A549 (cell line): ENCODE results near the gene NCOA1. TPM values are rescaled to one million over a fixed set of nuclear protein-coding genes. Genes with fewer than 3 reads are reported as not detected.

Source experiments
- ATAC-seq, 2 experiments: fragments of 200-7000 bp in 1 of 2; fragments of >200 bp in 1 of 2; cut with Nextera tagmentation in 1 of 2; cut with Tn5 transposase in 1 of 2; 3 replicates each; pipeline versions ENCODE4 v1.8.0 to v1.9.1; 2018 to 2020; ENCODE audit warnings: mild to moderate bottlenecking in 1 of 2, moderate library complexity in 1 of 2
- CTCF ChIA-PET: fragments of 300-600 bp; sonication (Branson Sonifier 250); formaldehyde crosslinking; extraction: SDS; loops from one replicate; lab custom pipeline; 2021; ENCODE audit warnings: antibody characterized with exemption, inconsistent platforms; lab: Yijun Ruan, JAX
- POLR2A ChIA-PET: fragments of 350-600 bp; formaldehyde crosslinking; extraction: SDS; loops from one replicate; lab custom pipeline; 2021; ENCODE audit warnings: antibody characterized with exemption, inconsistent platforms; lab: Yijun Ruan, JAX
- DNase-seq, 2 experiments: peaks; one replicate each; pipeline versions ENCODE4 v3.0.0 to v3.0.0-alpha.2; 2011 to 2016; ENCODE audit warnings: low read depth in 1 of 2, low spot score in 1 of 2
- FAIRE-seq: peaks from 2 replicates; lab custom pipeline; 2011; peaks lifted over from hg19 to GRCh38; lab: Jason Lieb, UNC
- H3K27ac ChIP-seq, 2 experiments: fragments of >200 bp; sonication (Bioruptor Twin); formaldehyde crosslinking; 3 replicates each; pipeline ENCODE4 v1.5.1; 2016 to 2017
- H3K4me1 ChIP-seq: fragments of >200 bp; sonication (Bioruptor Twin); formaldehyde crosslinking; 3 replicates; pipeline ENCODE4 v1.6.1; 2016
- H3K4me2 ChIP-seq: fragments of >200 bp; sonication (Bioruptor Twin); formaldehyde crosslinking; 3 replicates; pipeline ENCODE4 v1.6.1; 2016
- H3K4me3 ChIP-seq: fragments of >200 bp; sonication (Bioruptor Twin); formaldehyde crosslinking; 3 replicates; pipeline ENCODE4 v1.5.1; 2016
- H3K9me3 ChIP-seq: fragments of >200 bp; sonication (Bioruptor Twin); formaldehyde crosslinking; 3 replicates; pipeline ENCODE4 v1.6.1; 2016
- CEBPB ChIP-seq, 2 experiments: fragments of >200 bp in 1 of 2; sonication (Bioruptor Twin) in 1 of 2; formaldehyde crosslinking in 1 of 2; IDR thresholded peaks; 2 replicates each; pipeline ENCODE4 v1.6.1; 2012 to 2016
- CHD2 ChIP-seq: fragments of 150-350 bp; IDR thresholded peaks from 2 replicates; pipeline ENCODE4 v1.6.1; 2014; ENCODE audit warnings: low read length; ENCODE audit not compliant: partially characterized antibody
- CHD4 ChIP-seq: fragments of 200-600 bp; sonication (generic); IDR thresholded peaks from 2 replicates; pipeline ENCODE4 v1.6.1; 2016; ENCODE audit warnings: antibody characterized with exemption, mild to moderate bottlenecking, borderline replicate concordance
- EHF ChIP-seq: fragments of 250-450 bp; sonication (Bioruptor Pico); IDR thresholded peaks from 2 replicates; pipeline ENCODE4 v1.5.0; 2020; ENCODE audit warnings: mild to moderate bottlenecking
- EHMT2 ChIP-seq: fragments of 200-600 bp; sonication (generic); IDR thresholded peaks from 2 replicates; pipeline ENCODE4 v1.6.1; 2016; ENCODE audit warnings: antibody characterized with exemption, low read depth, mild to moderate bottlenecking, moderate library complexity
- FOSB ChIP-seq: fragments of 250-450 bp; sonication (Bioruptor Pico); IDR thresholded peaks from 2 replicates; pipeline ENCODE4 v1.5.0; 2020; ENCODE audit warnings: mild to moderate bottlenecking, moderate library complexity
- FOXS1 ChIP-seq: fragments of 250-450 bp; sonication (Bioruptor Pico); IDR thresholded peaks from 2 replicates; pipeline ENCODE4 v1.5.0; 2020; ENCODE audit warnings: mild to moderate bottlenecking, moderate library complexity
- GATA3 ChIP-seq: IDR thresholded peaks from 2 replicates; pipeline ENCODE4 v1.6.1; 2012; ENCODE audit warnings: borderline replicate concordance
- HDAC2 ChIP-seq: fragments of 200-600 bp; sonication (generic); IDR thresholded peaks from 2 replicates; pipeline ENCODE4 v1.6.1; 2016
- HOXA7 ChIP-seq: fragments of 250-450 bp; sonication (Bioruptor Pico); IDR thresholded peaks from 2 replicates; pipeline ENCODE4 v1.5.0; 2020; ENCODE audit warnings: mild to moderate bottlenecking, moderate library complexity
- HOXB13 ChIP-seq: fragments of 250-450 bp; sonication (Bioruptor Pico); IDR thresholded peaks from 2 replicates; pipeline ENCODE4 v1.5.0; 2020; ENCODE audit warnings: low read depth, mild to moderate bottlenecking, moderate library complexity
- JUN ChIP-seq, 2 experiments: fragments of >200 bp; sonication (Bioruptor Twin); formaldehyde crosslinking; IDR thresholded peaks; 2 replicates in 1 of 2; 3 replicates in 1 of 2; pipeline ENCODE4 v1.6.1; 2016 to 2017
- KDM5A ChIP-seq: fragments of 200-600 bp; sonication (generic); IDR thresholded peaks from 2 replicates; pipeline ENCODE4 v1.6.1; 2016; ENCODE audit warnings: antibody characterized with exemption, mild to moderate bottlenecking
- MAZ ChIP-seq: fragments of 150-350 bp; IDR thresholded peaks from 2 replicates; pipeline ENCODE4 v1.6.1; 2014; ENCODE audit warnings: antibody characterized with exemption, low read depth, low read length, borderline replicate concordance
- NR3C1 ChIP-seq: fragments of >200 bp; sonication (Bioruptor Twin); formaldehyde crosslinking; IDR thresholded peaks from 3 replicates; pipeline ENCODE4 v1.6.1; 2017
- PHF8 ChIP-seq: fragments of 200-600 bp; sonication (generic); IDR thresholded peaks from 2 replicates; pipeline ENCODE4 v1.6.1; 2016; ENCODE audit warnings: low read depth, mild to moderate bottlenecking, antibody characterized with exemption, moderate library complexity, borderline replicate concordance
- RCOR1 ChIP-seq: fragments of 150-350 bp; IDR thresholded peaks from 2 replicates; pipeline ENCODE4 v1.6.1; 2014; ENCODE audit warnings: antibody characterized with exemption, low read length, low read depth
- RFX5 ChIP-seq: fragments of 450-650 bp; IDR thresholded peaks from 2 replicates; pipeline ENCODE4 v1.7.1; 2014; ENCODE audit warnings: antibody characterized with exemption, mild to moderate bottlenecking, moderate library complexity
- SMC3 ChIP-seq: fragments of >200 bp; sonication (Bioruptor Twin); formaldehyde crosslinking; IDR thresholded peaks from 3 replicates; pipeline ENCODE4 v1.6.1; 2018; ENCODE audit warnings: inconsistent platforms
- TP53 ChIP-seq: fragments of 250-450 bp; sonication (Bioruptor Pico); IDR thresholded peaks from 2 replicates; pipeline ENCODE4 v1.5.0; 2021; ENCODE audit warnings: mild to moderate bottlenecking, moderate library complexity
- ZFP36 ChIP-seq: fragments of 450-650 bp; IDR thresholded peaks from 2 replicates; pipeline ENCODE4 v1.6.1; 2014; ENCODE audit warnings: borderline replicate concordance; ENCODE audit not compliant: partially characterized antibody
- ZNF302 ChIP-seq: fragments of 250-450 bp; sonication (Bioruptor Pico); IDR thresholded peaks from 2 replicates; pipeline ENCODE4 v1.9.0; 2021; ENCODE audit warnings: inconsistent platforms, mild to moderate bottlenecking, moderate library complexity
- WGBS: methylation state at CpG from one replicate; pipeline ENCODE4 v1.1.6; 2017; ENCODE audit errors: missing lambda C conversion rate; 5-methylcytosine and 5-hydroxymethylcytosine counted together
- polyA plus RNA-seq, 4 experiments: library from polyadenylated mRNA; depleted of rRNA in 3 of 4; stranded (reverse); fragments of >200 nt; fragmentation: RNase III in 1 of 4; extraction: RNeasy Plus Mini Kit Qiagen cat#74134 plus additional on column Dnase treatment in 1 of 4; gene quantifications; 2 replicates in 3 of 4; 3 replicates in 1 of 4; pipeline ENCODE4 v1.2.3, GENCODE V29; 2011 to 2017
- TF ChIP-seq, protein P1 (sequence below): fragments of >200 bp; sonication (Bioruptor Twin); formaldehyde crosslinking; IDR thresholded peaks from 3 replicates; pipeline ENCODE4 v1.6.1; 2016
- TF ChIP-seq, protein P2 (sequence below): fragments of 150-350 bp; IDR thresholded peaks from 2 replicates; pipeline ENCODE4 v1.6.1; 2014; ENCODE audit warnings: low read depth, mild to moderate bottlenecking, low read length
- TF ChIP-seq, protein P3 (sequence below): IDR thresholded peaks from 2 replicates; pipeline ENCODE4 v1.6.1; 2012; ENCODE audit warnings: low read depth, borderline replicate concordance
- TF ChIP-seq, protein P4 (sequence below): fragments of 200-600 bp; sonication (generic); IDR thresholded peaks from 2 replicates; pipeline ENCODE4 v1.6.1; 2016; ENCODE audit warnings: antibody characterized with exemption, mild to moderate bottlenecking, moderate library complexity
- TF ChIP-seq, protein P5 (sequence below): IDR thresholded peaks from 2 replicates; pipeline ENCODE4 v1.6.1; 2012

NCOA1 gene
- polyA plus RNA-seq, 2 of the 4 experiments (the other 2 are of a cell fraction), result 7.6 to 29.9 TPM

DNA sequence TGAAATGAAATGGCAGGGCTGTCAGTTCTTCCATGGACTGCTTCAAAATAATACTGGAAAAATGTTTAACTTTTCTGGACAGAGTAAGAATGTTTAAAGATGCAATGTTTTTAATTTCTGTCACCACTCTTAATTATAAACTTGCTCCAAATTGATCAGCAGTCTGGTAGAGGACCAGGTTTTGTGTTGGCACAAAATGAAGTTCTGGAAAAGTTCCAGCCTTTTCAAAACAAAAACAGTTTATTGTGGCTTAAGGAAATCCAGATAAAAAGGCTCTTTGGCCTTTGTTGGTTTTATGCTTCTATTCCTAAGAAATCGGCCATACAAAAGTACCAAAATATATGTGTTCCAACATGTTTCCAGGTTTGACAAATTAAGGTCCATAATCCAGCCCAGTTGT, 253.3 kb downstream of the NCOA1 start:
- Histone ChIP-seq H3K4me3 (no peak overlapping the region), H3K9me3 (no peaks in the 10 kb centered on the region), H3K27ac (no peak overlapping the region), H3K4me2 (no peak overlapping the region), H3K4me1 (no peaks in the 10 kb centered on the region)
- POLR2A ChIA-PET, result no interaction called here
- CTCF ChIA-PET, result no interaction called here
- WGBS, result 88% methylated on average over 1 of the region's 1 CpG
- TF ChIP-seq RCOR1 (no peak), MAZ (no peak), JUN (IDR thresholded peaks at IDR 0.05) (no peak), SMC3 (no peak)
- TF ChIP-seq, protein P1, sequence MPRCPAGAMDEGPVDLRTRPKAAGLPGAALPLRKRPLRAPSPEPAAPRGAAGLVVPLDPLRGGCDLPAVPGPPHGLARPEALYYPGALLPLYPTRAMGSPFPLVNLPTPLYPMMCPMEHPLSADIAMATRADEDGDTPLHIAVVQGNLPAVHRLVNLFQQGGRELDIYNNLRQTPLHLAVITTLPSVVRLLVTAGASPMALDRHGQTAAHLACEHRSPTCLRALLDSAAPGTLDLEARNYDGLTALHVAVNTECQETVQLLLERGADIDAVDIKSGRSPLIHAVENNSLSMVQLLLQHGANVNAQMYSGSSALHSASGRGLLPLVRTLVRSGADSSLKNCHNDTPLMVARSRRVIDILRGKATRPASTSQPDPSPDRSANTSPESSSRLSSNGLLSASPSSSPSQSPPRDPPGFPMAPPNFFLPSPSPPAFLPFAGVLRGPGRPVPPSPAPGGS, result no peak
- DNase-seq, result no peak
- no peak for FAIRE-seq
- ATAC-seq, result no peak

DNA sequence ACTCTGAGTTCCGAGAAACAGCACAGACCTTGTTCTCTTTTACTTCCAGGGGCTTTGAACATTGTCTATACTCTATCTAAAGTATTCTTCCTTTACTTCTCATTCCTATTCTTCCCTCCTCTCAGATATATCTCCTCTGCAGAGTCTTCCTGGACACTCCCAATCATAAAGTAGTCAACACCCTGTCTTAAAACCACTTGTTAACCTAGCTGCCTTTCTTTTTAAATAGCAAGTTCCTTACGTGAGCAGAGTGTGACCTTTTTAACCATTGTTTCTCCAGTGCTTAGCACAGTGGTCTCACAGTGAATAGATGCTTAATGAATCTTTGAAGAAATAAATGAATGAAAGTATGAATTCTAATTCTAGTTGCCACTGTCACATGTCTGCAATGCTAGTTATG, 254.8 kb downstream of the NCOA1 start:
- H3K4me2 ChIP-seq, result no peak overlapping the region
- ATAC-seq (no peak), DNase-seq (no peak), FAIRE-seq (no peak)
- no peak for TF ChIP-seq CHD4
- POLR2A ChIA-PET, result no interaction called here
- no peak overlapping the region for H3K4me3 ChIP-seq
- no peak overlapping the region for H3K27ac ChIP-seq
- 91% methylated on average over 2 of the region's 2 CpGs for WGBS
- CTCF ChIA-PET, result interaction anchor here (0.6 kb wide), 1 partner anchor 10 kb away, joined by 4 read pairs; no protein-coding TSS in a partner anchor
- H3K4me1 ChIP-seq, result no peaks in the 10 kb centered on the region
- H3K9me3 ChIP-seq, result no peaks in the 10 kb centered on the region

DNA sequence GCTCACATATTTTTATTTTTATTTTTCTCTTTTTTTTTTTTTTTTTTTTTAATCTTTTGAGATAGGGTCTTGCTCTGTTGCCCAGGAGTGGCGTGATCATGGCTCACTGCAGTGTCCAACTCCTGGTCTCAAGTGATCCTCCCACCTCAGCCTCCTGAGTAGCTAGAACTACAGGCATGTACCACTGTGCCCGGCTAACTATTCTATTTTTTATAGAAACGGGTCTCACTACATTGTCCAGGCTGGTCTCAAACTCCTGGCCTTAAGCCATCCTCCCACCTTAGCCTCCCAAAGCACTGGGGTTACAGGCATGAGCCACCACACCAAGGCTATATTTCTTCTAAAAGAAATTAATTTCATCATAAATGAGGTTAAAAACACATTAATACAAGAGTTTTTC, 256.2 kb downstream of the NCOA1 start:
- 93% methylated on average over 3 of the region's 3 CpGs for WGBS
- H3K9me3 ChIP-seq, result no peaks in the 10 kb centered on the region
- no peak overlapping the region for H3K4me2 ChIP-seq
- H3K4me1 ChIP-seq, result no peaks in the 10 kb centered on the region
- FAIRE-seq, result no peak
- no peak for ATAC-seq
- ChIA-PET POLR2A (no interaction called here), CTCF (no interaction called here)
- TF ChIP-seq PHF8, result no peak
- TF ChIP-seq FOSB (CRISPR knock-in tag), result no peak
- TF ChIP-seq, protein P2, sequence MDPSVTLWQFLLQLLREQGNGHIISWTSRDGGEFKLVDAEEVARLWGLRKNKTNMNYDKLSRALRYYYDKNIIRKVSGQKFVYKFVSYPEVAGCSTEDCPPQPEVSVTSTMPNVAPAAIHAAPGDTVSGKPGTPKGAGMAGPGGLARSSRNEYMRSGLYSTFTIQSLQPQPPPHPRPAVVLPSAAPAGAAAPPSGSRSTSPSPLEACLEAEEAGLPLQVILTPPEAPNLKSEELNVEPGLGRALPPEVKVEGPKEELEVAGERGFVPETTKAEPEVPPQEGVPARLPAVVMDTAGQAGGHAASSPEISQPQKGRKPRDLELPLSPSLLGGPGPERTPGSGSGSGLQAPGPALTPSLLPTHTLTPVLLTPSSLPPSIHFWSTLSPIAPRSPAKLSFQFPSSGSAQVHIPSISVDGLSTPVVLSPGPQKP, result no peak
- TF ChIP-seq, protein P3, sequence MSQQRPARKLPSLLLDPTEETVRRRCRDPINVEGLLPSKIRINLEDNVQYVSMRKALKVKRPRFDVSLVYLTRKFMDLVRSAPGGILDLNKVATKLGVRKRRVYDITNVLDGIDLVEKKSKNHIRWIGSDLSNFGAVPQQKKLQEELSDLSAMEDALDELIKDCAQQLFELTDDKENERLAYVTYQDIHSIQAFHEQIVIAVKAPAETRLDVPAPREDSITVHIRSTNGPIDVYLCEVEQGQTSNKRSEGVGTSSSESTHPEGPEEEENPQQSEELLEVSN, result no peak
- no peak for TF ChIP-seq ZNF302
- TF ChIP-seq CHD2, result no peak
- no peak overlapping the region for H3K4me3 ChIP-seq
- H3K27ac ChIP-seq, result no peak overlapping the region
- DNase-seq, result no peak

DNA sequence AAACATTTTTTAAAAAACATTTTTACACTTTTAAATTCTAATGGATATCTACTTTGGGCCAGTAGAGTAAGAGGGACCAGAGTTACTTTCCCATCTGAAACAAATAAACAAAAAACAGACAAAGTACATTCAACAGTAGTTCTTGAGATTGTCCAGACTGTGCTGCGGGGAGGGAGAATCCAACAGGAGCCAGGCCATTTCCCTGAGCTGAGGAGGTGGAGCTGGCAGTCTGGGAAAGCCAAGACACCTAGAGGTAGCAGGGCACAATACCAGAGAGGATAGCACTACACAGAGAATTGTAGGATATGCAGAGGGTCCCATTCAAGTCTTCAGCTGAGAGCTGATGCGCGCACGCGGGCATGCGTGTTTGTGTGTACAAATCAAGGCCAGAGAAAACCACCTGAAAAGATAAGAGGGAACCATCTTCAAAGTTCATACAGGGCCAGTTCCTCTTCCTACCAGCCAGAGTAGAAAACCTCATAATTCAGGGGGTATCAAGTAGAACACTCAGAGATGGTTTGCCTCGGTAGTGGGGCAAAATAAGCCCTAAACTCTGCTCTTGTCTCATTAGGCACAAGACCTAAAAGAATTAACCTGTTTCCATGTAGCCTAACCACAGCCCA, 258.1 kb downstream of the NCOA1 start:
- WGBS, result 95% methylated on average over 7 of the region's 7 CpGs
- CTCF ChIA-PET, result no interaction called here
- POLR2A ChIA-PET, result no interaction called here
- no peak for FAIRE-seq
- no peaks in the 10 kb centered on the region for H3K9me3 ChIP-seq
- H3K27ac ChIP-seq, result no peak overlapping the region
- H3K4me3 ChIP-seq, result no peak overlapping the region
- DNase-seq, result no peak
- H3K4me2 ChIP-seq, result no peak overlapping the region
- peak; percentile 74 to 84 for ATAC-seq
- H3K4me1 ChIP-seq, result no peaks in the 10 kb centered on the region
- no peak for TF ChIP-seq KDM5A
- no peak for TF ChIP-seq EHF (CRISPR knock-in tag)
- TF ChIP-seq, protein P4, sequence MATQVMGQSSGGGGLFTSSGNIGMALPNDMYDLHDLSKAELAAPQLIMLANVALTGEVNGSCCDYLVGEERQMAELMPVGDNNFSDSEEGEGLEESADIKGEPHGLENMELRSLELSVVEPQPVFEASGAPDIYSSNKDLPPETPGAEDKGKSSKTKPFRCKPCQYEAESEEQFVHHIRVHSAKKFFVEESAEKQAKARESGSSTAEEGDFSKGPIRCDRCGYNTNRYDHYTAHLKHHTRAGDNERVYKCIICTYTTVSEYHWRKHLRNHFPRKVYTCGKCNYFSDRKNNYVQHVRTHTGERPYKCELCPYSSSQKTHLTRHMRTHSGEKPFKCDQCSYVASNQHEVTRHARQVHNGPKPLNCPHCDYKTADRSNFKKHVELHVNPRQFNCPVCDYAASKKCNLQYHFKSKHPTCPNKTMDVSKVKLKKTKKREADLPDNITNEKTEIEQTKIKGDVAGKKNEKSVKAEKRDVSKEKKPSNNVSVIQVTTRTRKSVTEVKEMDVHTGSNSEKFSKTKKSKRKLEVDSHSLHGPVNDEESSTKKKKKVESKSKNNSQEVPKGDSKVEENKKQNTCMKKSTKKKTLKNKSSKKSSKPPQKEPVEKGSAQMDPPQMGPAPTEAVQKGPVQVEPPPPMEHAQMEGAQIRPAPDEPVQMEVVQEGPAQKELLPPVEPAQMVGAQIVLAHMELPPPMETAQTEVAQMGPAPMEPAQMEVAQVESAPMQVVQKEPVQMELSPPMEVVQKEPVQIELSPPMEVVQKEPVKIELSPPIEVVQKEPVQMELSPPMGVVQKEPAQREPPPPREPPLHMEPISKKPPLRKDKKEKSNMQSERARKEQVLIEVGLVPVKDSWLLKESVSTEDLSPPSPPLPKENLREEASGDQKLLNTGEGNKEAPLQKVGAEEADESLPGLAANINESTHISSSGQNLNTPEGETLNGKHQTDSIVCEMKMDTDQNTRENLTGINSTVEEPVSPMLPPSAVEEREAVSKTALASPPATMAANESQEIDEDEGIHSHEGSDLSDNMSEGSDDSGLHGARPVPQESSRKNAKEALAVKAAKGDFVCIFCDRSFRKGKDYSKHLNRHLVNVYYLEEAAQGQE, result no peak
- TF ChIP-seq TP53 (CRISPR knock-in tag), result no peak
- TF ChIP-seq HOXA7 (CRISPR knock-in tag), result no peak
- no peak for TF ChIP-seq CEBPB (IDR thresholded peaks at IDR 0.05)
- TF ChIP-seq HDAC2, result no peak
- TF ChIP-seq, protein P5, sequence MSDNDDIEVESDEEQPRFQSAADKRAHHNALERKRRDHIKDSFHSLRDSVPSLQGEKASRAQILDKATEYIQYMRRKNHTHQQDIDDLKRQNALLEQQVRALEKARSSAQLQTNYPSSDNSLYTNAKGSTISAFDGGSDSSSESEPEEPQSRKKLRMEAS, result no peak
- no peak for TF ChIP-seq NR3C1
- TF ChIP-seq HOXB13 (CRISPR knock-in tag), result no peak
- TF ChIP-seq RFX5, result no peak
- TF ChIP-seq GATA3, result no peak
- TF ChIP-seq FOXS1 (CRISPR knock-in tag), result no peak
- TF ChIP-seq ZFP36, result no peak
- TF ChIP-seq EHMT2, result no peak
